HG03521 (cell line): ENCODE results near the gene TRANK1.

Source experiments
- ATAC-seq: cut with Tn5 transposase; IDR thresholded peaks from one replicate; pipeline ENCODE4 v1.9.1; 2021; ENCODE audit warnings: mild to moderate bottlenecking, moderate library complexity; ENCODE audit not compliant: unreplicated experiment

The TRANK1 gene

GRCh38 chr3:36811768-36812167, 133.1 kb downstream of the TRANK1 start:
- ATAC-seq = no peak

GRCh38 chr3:36804295-36805055, 140.4 kb downstream of the TRANK1 start:
- ATAC-seq = no peak

- no peak for ATAC-seq
Observed at GRCh38 chr3:36803091-36803791, 141.6 kb downstream of the TRANK1 start.

DNA sequence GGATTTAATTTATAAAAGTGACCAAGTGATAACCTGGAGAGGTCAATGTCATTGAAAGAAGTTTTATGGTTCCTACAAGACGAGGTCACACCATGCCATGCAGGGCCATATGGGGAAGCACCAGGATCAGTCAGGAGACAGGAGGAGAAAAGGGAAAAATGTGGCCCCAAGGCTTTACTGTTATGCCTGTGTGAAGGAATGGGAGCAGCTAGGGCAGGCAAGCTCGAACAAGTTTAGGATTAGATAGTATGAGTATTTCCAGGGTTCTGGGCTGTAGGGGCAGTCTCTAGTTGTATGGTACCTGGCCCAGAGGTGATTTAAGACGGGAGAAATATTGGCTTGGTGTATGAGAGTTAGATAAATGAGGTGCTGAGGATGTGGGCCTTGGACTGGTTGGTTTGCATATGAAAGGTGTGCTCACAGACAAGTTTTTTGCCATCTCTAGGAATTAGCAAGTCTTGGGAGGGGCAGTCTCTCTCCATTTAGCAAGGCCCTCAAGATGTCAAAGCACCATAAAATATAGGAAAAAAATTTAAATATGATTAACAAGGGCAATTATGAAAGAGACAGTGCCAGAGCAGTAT, 144.2 kb downstream of the TRANK1 start:
- ATAC-seq = no peak

- no peak for ATAC-seq
Observed at GRCh38 chr3:36796881-36797280, 148.0 kb downstream of the TRANK1 start.

DNA sequence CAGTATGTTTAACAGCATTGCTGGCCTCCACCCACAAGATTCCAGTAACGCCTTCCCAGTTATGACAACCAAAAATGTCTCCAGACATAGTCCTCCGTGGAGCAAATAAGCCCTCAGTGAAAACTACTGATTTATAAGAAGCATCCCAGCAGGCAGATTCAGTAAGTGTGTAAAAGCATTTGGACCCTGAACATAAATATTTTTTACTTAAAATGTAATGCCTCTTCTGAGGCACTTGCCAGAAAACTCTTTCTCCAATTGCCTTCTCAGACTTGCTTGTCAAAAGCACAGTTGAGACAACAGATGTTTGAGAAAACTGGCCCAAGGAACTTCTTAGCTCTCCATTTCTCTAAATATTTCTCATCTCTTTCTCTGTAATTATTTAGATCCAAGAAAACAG, 148.7 kb downstream of the TRANK1 start:
- no peak for ATAC-seq

DNA sequence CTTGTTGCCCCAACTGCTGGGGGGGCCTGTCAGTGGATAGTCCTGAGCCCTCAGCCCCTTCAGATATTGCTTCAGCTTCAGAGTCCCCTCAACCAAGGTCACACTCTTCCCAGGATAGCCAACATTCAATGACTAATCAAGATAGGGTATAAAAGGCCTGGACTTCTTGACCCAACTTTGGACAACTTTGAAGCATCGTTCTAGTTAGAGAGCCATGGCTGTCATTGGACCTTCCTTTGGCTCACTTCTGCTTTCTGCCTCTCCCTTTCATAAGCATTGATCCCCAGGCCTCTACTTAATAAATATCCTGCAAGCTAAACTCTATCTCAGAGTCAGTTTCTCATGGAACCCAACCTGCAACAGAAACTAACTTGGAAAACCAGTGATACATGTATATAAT, 149.2 kb downstream of the TRANK1 start:
- ATAC-seq = no peak

DNA sequence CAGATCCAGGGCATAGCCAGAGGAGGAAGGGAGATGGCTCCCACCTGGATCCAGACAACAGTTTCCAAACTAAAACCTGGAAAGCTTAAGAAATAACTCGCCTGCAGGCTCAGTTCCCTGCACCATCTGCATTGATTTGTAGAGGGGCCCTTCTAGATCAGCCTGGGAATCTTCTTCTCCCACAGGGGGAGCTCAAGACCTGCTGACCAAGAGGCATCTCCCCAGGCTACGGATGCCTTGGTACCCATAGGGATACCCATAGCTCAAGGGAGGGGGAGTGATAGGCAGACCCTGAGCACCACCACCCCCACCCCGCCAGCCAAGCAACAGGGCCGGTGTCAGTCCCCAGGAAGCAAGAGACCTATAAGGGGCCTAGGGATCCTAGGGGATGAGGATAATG, 152.5 kb downstream of the TRANK1 start:
- ATAC-seq = peak; percentile 58

DNA sequence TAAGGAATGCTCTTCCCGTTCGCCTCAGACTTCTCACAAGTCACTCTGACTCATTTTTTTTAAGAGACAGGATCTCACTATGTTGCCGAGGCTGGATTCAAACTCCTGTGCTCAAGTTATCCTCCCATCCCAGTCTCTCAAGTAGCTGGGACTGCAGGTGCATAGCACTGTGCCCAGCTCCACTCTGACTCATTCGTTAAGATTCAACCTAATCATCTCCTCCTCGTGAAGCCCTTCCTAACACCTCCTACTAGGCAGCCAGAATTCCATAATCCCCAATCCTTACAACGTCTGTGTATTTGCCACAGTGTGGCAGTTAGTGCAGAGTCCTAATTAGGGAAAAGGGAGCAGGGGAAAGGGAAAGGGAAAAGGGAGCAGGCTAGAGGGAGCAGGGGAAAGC, 154.1 kb downstream of the TRANK1 start:
- ATAC-seq = no peak

- no peak for ATAC-seq
Observed at GRCh38 chr3:36786921-36787890, 157.6 kb downstream of the TRANK1 start.

GRCh38 chr3:36784138-36784635, 160.7 kb downstream of the TRANK1 start:
- no peak for ATAC-seq

GRCh38 chr3:36777424-36778218, 167.2 kb downstream of the TRANK1 start:
- peak; percentile 43 for ATAC-seq
